PC-9 (cell line): ENCODE results near the gene OR6B2.

Experiments used
- EZH2 ChIP-seq: fragments of 200-600 bp; sonication (generic); IDR thresholded peaks from 2 replicates; pipeline ENCODE4 v1.8.0; 2017; ENCODE audit warnings: antibody characterized with exemption, low read depth
- TF ChIP-seq, protein P1 (sequence below): fragments of 200-600 bp; sonication (generic); conservative IDR thresholded peaks from 2 replicates; pipeline ENCODE4 v1.6.1; 2017; ENCODE audit warnings: mixed run types, antibody characterized with exemption, mild to moderate bottlenecking, moderate library complexity

- TF ChIP-seq, protein P1, sequence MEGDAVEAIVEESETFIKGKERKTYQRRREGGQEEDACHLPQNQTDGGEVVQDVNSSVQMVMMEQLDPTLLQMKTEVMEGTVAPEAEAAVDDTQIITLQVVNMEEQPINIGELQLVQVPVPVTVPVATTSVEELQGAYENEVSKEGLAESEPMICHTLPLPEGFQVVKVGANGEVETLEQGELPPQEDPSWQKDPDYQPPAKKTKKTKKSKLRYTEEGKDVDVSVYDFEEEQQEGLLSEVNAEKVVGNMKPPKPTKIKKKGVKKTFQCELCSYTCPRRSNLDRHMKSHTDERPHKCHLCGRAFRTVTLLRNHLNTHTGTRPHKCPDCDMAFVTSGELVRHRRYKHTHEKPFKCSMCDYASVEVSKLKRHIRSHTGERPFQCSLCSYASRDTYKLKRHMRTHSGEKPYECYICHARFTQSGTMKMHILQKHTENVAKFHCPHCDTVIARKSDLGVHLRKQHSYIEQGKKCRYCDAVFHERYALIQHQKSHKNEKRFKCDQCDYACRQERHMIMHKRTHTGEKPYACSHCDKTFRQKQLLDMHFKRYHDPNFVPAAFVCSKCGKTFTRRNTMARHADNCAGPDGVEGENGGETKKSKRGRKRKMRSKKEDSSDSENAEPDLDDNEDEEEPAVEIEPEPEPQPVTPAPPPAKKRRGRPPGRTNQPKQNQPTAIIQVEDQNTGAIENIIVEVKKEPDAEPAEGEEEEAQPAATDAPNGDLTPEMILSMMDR: no peak
- TF ChIP-seq EZH2: no peak
Measured at GRCh38 chr2:240052524-240052923, 22.3 kb upstream of the OR6B2 start.
